Measurements from ENCODE around the gene ITGA8.
A peak's percentile ranks its signal among the peaks of the same experiment; 100 is the strongest.
"Not testable (repeated sequence)": the region's sequence is repeated elsewhere in the genome, so short reads cannot be mapped to it uniquely, and the experiment has no call there.

Gene ITGA8

GRCh38 chr10:15620836-15621515 lies 98.7 kb downstream of the ITGA8 start:
- DNase-seq (ENCODE audit: extremely low read depth in 1 of 2, low read depth in 1 of 2), result no peak

GRCh38 chr10:15620337-15620736 lies 99.4 kb downstream of the ITGA8 start:
- DNase-seq (ENCODE audit: extremely low read depth in 1 of 2, low read depth in 1 of 2), result no peak

GRCh38 chr10:15609246-15609645 lies 110.5 kb downstream of the ITGA8 start:
- DNase-seq (ENCODE audit: extremely low read depth in 1 of 2, low read depth in 1 of 2), result no peak

GRCh38 chr10:15606377-15606776 lies 113.3 kb downstream of the ITGA8 start:
- no peak for DNase-seq (ENCODE audit: extremely low read depth in 1 of 2, low read depth in 1 of 2)

- no peak for DNase-seq (ENCODE audit: extremely low read depth in 1 of 2, low read depth in 1 of 2)
Observed at GRCh38 chr10:15605740-15606369, 113.9 kb downstream of the ITGA8 start.

GRCh38 chr10:15603446-15604011 lies 116.2 kb downstream of the ITGA8 start:
- no peak for DNase-seq (ENCODE audit: extremely low read depth in 1 of 2, low read depth in 1 of 2)

GRCh38 chr10:15601819-15602218 lies 117.9 kb downstream of the ITGA8 start:
- no peak for DNase-seq (ENCODE audit: extremely low read depth in 1 of 2, low read depth in 1 of 2)

GRCh38 chr10:15595260-15595659 lies 124.5 kb downstream of the ITGA8 start:
- DNase-seq (ENCODE audit: extremely low read depth in 1 of 2, low read depth in 1 of 2), result no peak

- no peak for DNase-seq (ENCODE audit: extremely low read depth in 1 of 2, low read depth in 1 of 2)
Observed at GRCh38 chr10:15591937-15592336, 127.8 kb downstream of the ITGA8 start.

GRCh38 chr10:15591431-15591830 lies 128.3 kb downstream of the ITGA8 start:
- no peak for DNase-seq (ENCODE audit: extremely low read depth in 1 of 2, low read depth in 1 of 2)

- DNase-seq (ENCODE audit: extremely low read depth in 1 of 2, low read depth in 1 of 2), result no peak
Observed at GRCh38 chr10:15588635-15589508, 130.8 kb downstream of the ITGA8 start.

GRCh38 chr10:15588151-15588550 lies 131.6 kb downstream of the ITGA8 start:
- DNase-seq (ENCODE audit: extremely low read depth in 1 of 2, low read depth in 1 of 2), result no peak

GRCh38 chr10:15587271-15587670 lies 132.5 kb downstream of the ITGA8 start:
- DNase-seq (ENCODE audit: extremely low read depth in 1 of 2, low read depth in 1 of 2), result no peak

GRCh38 chr10:15585303-15585715 lies 134.4 kb downstream of the ITGA8 start:
- DNase-seq (ENCODE audit: extremely low read depth in 1 of 2, low read depth in 1 of 2), result peak in 1 of 2 donors; percentile 15

GRCh38 chr10:15582972-15583371 lies 136.8 kb downstream of the ITGA8 start:
- not testable (repeated sequence) for DNase-seq (ENCODE audit: extremely low read depth in 1 of 2, low read depth in 1 of 2)

GRCh38 chr10:15579605-15580004 lies 140.1 kb downstream of the ITGA8 start:
- no peak for DNase-seq (ENCODE audit: extremely low read depth in 1 of 2, low read depth in 1 of 2)

GRCh38 chr10:15572531-15573045 lies 147.1 kb downstream of the ITGA8 start:
- DNase-seq (ENCODE audit: extremely low read depth in 1 of 2, low read depth in 1 of 2), result no peak

GRCh38 chr10:15571575-15571974 lies 148.1 kb downstream of the ITGA8 start:
- DNase-seq (ENCODE audit: extremely low read depth in 1 of 2, low read depth in 1 of 2), result no peak

- DNase-seq (ENCODE audit: extremely low read depth in 1 of 2, low read depth in 1 of 2), result no peak
Observed at GRCh38 chr10:15570738-15571339, 148.9 kb downstream of the ITGA8 start.

- DNase-seq (ENCODE audit: extremely low read depth in 1 of 2, low read depth in 1 of 2), result no peak
Observed at GRCh38 chr10:15567952-15568351, 151.8 kb downstream of the ITGA8 start.

GRCh38 chr10:15563246-15563645 lies 156.5 kb downstream of the ITGA8 start:
- no peak for DNase-seq (ENCODE audit: extremely low read depth in 1 of 2, low read depth in 1 of 2)
